ENCODE data around the gene UGGT2.

GRCh38 chr13:95833126-95833525 lies 220.1 kb downstream of the UGGT2 start:
- TF ChIP-seq CTCF (IDR thresholded peaks at IDR 0.05) (no peak), POLR2AphosphoS5 (IDR thresholded peaks at IDR 0.05) (no peak), POLR2A (IDR thresholded peaks at IDR 0.05) (no peak), EP300 (IDR thresholded peaks at IDR 0.05) (no peak)
